Mucosa of rectum (tissue), 2 donors: ENCODE data around the gene RIMS4.

Experiments used
- H3K27ac ChIP-seq, 2 donors: one replicate each; pipeline ENCODE4 v1.7.0; 2013; ENCODE audit warnings: inconsistent platforms in 2 of 2, low read depth in 2 of 2, low read length in 2 of 2
- H3K27me3 ChIP-seq, 2 donors: one replicate each; pipeline ENCODE4 v1.7.0; 2013; ENCODE audit warnings: low read length in 2 of 2; ENCODE audit not compliant: control insufficient read depth in 2 of 2, insufficient read depth in 2 of 2
- H3K36me3 ChIP-seq, 2 donors: one replicate each; pipeline ENCODE4 v1.7.0; 2013; ENCODE audit warnings: low read length in 2 of 2; ENCODE audit not compliant: control insufficient read depth in 2 of 2, insufficient read depth in 2 of 2
- H3K4me1 ChIP-seq, 2 donors: one replicate each; pipeline ENCODE4 v1.7.0; 2013; ENCODE audit warnings: low read length in 2 of 2, mild to moderate bottlenecking in 1 of 2; ENCODE audit not compliant: control insufficient read depth in 2 of 2, insufficient read depth in 2 of 2
- H3K4me3 ChIP-seq, 2 donors: one replicate each; pipeline ENCODE4 v1.7.0; 2013; ENCODE audit warnings: low read length in 2 of 2
- H3K9ac ChIP-seq, 2 donors: one replicate each; pipeline ENCODE4 v1.7.0; 2013; ENCODE audit warnings: low read length in 2 of 2, low read depth in 1 of 2, mild to moderate bottlenecking in 1 of 2
- H3K9me3 ChIP-seq, 2 donors: one replicate each; pipeline ENCODE4 v1.7.0; 2013; ENCODE audit warnings: low read length in 2 of 2; ENCODE audit not compliant: control insufficient read depth in 2 of 2
- donor health status: healthy.
- donor health status: Normal muscosa, but diverticular disease.

RIMS4 gene

DNA sequence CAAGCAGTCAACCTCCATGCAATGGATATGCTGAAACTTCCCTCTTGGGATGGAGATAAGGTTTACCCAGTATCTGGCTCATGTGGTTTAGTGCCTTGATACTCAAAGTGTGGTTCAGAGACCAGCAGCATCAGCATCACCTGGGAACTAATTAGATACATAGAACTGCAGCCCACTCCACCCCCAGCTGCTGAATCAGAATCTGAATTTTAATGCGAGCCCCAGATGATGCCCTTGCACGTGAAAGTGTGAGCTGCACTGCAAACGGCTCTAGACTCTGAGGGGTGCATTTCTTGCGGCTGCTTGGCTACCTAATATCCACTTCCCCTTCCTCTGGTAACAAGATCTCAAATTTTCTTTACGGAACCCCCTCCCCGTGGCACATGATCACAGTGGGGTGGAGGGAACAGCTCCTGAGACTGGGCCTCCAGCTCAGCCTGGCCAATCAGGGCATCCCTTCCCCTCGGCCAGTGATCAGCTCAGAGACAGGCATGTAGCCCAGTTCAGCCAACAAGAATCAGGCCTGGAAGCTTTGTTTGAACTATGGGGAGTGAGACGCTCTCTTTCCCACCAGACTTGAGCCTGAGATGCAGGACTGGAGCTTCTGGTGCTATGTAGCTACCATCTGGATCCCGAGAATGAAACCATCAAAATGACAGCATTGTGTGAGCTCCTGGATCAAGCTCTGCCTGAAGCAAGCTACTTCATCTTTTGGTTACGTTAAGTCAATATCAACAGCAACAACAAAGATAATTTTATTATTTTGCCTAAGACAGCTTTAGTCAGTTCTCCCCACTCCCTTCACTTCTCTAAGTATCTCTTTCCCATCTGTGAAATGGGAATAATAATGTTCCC lies 51.9 kb downstream of the RIMS4 start:
- H3K36me3 ChIP-seq: no peaks in the 10 kb centered on the region
- H3K4me3 ChIP-seq: no peak overlapping the region
- no peaks in the 10 kb centered on the region for H3K27me3 ChIP-seq
- no peak overlapping the region for H3K9ac ChIP-seq
- H3K27ac ChIP-seq: no peak overlapping the region
- no peaks in the 10 kb centered on the region for H3K4me1 ChIP-seq
- H3K9me3 ChIP-seq: no peaks in the 10 kb centered on the region

GRCh38 chr20:44756956-44757355 lies 53.4 kb downstream of the RIMS4 start:
- Histone ChIP-seq H3K27ac (no peak overlapping the region), H3K27me3 (no peaks in the 10 kb centered on the region), H3K4me1 (no peaks in the 10 kb centered on the region), H3K9me3 (no peaks in the 10 kb centered on the region), H3K9ac (no peak overlapping the region), H3K4me3 (no peak overlapping the region), H3K36me3 (no peaks in the 10 kb centered on the region)

GRCh38 chr20:44756011-44756688 lies 54.2 kb downstream of the RIMS4 start:
- Histone ChIP-seq H3K4me3 (no peak overlapping the region), H3K36me3 (no peaks in the 10 kb centered on the region), H3K4me1 (no peaks in the 10 kb centered on the region), H3K9ac (no peak overlapping the region), H3K27me3 (peaks cover 0 to 2% of the 10 kb centered on the region in 2 donors), H3K27ac (no peak overlapping the region), H3K9me3 (no peaks in the 10 kb centered on the region)

DNA sequence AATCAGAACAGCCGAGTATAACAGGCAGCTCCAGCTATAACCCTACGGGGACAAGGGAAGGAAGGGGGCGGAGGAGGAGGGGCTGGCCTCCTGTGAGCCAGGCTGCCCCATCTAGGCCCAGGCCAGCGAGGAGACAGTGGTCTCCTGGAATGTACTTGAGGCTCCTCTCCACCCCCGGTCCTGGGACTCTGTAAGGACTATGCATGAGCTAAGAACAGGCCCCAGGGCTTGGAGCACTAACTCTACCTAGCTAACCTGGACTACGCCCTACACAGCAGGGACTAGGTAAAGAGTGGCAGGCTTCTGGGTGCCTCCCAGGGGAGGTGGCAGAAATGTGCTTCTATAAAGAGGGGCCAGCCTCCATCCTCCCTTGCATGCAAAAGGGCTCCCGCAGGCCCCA lies 55.8 kb downstream of the RIMS4 start:
- Histone ChIP-seq H3K9me3 (no peaks in the 10 kb centered on the region), H3K4me1 (no peaks in the 10 kb centered on the region), H3K9ac (no peak overlapping the region), H3K36me3 (no peaks in the 10 kb centered on the region), H3K4me3 (no peak overlapping the region), H3K27me3 (peaks cover 0 to 12% of the 10 kb centered on the region in 2 donors), H3K27ac (no peak overlapping the region)

- Histone ChIP-seq H3K27me3 (peaks cover 0 to 23% of the 10 kb centered on the region in 2 donors), H3K9ac (no peak overlapping the region)
Observed at GRCh38 chr20:44752099-44752931, 58.0 kb downstream of the RIMS4 start.

GRCh38 chr20:44750081-44750805 lies 60.1 kb downstream of the RIMS4 start:
- Histone ChIP-seq H3K27ac (no peak overlapping the region), H3K27me3 (peaks cover 11 to 35% of the 10 kb centered on the region in 2 donors), H3K4me3 (no peak overlapping the region), H3K36me3 (no peaks in the 10 kb centered on the region), H3K9ac (no peak overlapping the region), H3K4me1 (peaks cover 10 to 15% of the 10 kb centered on the region in 2 donors), H3K9me3 (no peaks in the 10 kb centered on the region)

More at GRCh38 chr20:44752099-44752931, 58.0 kb downstream of the RIMS4 start:
- Histone ChIP-seq H3K4me1 (peaks cover 1 to 2% of the 10 kb centered on the region in 2 donors), H3K4me3 (no peak overlapping the region), H3K27ac (no peak overlapping the region), H3K36me3 (no peaks in the 10 kb centered on the region), H3K9me3 (no peaks in the 10 kb centered on the region)

DNA sequence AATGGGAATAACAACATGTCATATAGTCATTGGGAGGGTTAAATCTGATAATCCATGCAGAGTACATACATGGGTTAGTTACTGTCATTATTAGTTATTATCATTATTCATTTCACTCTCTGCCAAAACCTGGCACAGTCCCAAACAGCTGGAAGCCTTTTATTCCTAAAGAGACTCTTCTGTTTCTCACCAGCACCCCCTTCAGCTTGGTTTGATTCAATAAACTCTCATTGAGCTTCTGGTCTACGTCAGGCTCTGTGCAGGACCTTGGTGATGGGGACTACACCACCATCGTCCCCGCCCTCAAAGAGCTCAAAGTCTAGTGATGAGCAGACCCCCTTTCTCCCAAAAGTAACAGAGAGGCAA lies 62.4 kb downstream of the RIMS4 start:
- peaks cover 11 to 35% of the 10 kb centered on the region in 2 donors for H3K27me3 ChIP-seq
- no peaks in the 10 kb centered on the region for H3K9me3 ChIP-seq
- no peak overlapping the region for H3K9ac ChIP-seq
- H3K4me1 ChIP-seq: peaks cover 10 to 15% of the 10 kb centered on the region in 2 donors
- H3K36me3 ChIP-seq: no peaks in the 10 kb centered on the region
- no peak overlapping the region for H3K4me3 ChIP-seq
- H3K27ac ChIP-seq: no peak overlapping the region

DNA sequence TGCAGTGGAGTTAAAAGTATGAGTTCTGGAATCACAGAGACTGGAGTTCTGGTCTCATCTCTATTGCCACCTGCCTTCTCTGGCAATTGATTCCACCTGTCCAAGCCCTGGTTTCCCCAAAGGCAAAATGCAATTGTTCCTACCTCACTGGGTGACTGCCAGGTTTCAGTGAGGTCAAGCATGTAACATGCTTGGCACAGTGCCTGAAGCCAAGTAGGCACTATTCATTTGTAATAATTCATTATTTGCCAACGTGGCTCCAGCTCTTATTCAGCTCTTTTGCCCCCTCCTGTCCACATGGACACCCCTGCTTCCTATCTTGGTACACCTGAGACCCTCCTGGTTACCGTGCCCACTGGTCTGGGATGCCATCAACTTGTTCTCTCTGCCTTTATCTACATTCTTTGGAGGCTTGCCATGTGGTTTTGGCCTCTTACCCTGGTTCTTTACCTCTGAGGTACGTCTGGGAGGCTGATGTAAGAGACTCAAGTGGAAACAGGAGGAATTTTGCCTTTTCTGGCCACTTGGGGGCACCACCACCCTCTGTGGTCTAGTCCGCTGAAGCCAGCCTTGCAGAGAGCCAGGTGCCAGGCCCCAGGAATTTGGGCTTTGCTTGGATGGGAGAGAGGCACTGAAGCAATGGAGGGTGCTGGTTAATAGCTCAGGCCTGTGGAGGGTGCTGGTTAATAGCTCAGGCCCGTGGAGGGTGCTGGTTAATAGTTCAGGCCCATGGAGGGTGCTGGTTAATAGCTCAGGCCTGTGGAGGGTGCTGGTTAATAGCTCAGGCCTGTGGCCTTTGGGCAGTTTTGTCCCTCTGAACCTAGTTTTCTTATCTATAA lies 63.0 kb downstream of the RIMS4 start:
- no peak overlapping the region for H3K4me3 ChIP-seq

More for the DNA sequence above, 63.0 kb downstream of the RIMS4 start:
- Histone ChIP-seq H3K27me3 (peaks cover 11 to 35% of the 10 kb centered on the region in 2 donors), H3K4me1 (peaks cover 10 to 15% of the 10 kb centered on the region in 2 donors), H3K9ac (no peak overlapping the region), H3K36me3 (no peaks in the 10 kb centered on the region), H3K9me3 (no peaks in the 10 kb centered on the region), H3K27ac (no peak overlapping the region)
